Kidney (tissue), 14 donors: Measurements from ENCODE around the gene ITIH1. TPM values are rescaled to one million over a fixed set of nuclear protein-coding genes. Genes with fewer than 3 reads are reported as not detected.

ENCODE experiments used
- DNase-seq, 5 donors: peaks; one replicate each; pipeline ENCODE4 v3.0.0-alpha.2; 2013 to 2020
- FAIRE-seq: peaks from 2 replicates; lab custom pipeline; 2012; peaks lifted over from hg19 to GRCh38; lab: Jason Lieb, UNC
- H3K27ac ChIP-seq, 2 donors: one replicate each; pipeline ENCODE4 v1.7.0; 2013; ENCODE audit warnings: low read depth in 2 of 2, low read length in 2 of 2, inconsistent platforms in 1 of 2
- H3K27me3 ChIP-seq: one replicate; pipeline ENCODE4 v1.7.1; 2013; ENCODE audit warnings: low read length, inconsistent platforms; ENCODE audit not compliant: control insufficient read depth, insufficient read depth
- H3K36me3 ChIP-seq, 3 donors: one replicate each; pipeline versions ENCODE4 v1.7.0 to v1.7.1; 2013; ENCODE audit warnings: low read length in 3 of 3, control low read depth in 1 of 3, inconsistent platforms in 1 of 3; ENCODE audit not compliant: insufficient read depth in 3 of 3, control insufficient read depth in 2 of 3
- H3K4me1 ChIP-seq, 3 donors: one replicate each; pipeline versions ENCODE4 v1.7.0 to v1.7.1; 2013; ENCODE audit warnings: low read length in 3 of 3, inconsistent platforms in 1 of 3, low read depth in 1 of 3; ENCODE audit not compliant: control insufficient read depth in 2 of 3, insufficient read depth in 2 of 3
- H3K4me3 ChIP-seq, 3 donors: one replicate each; pipeline versions ENCODE4 v1.7.0 to v1.8.1; 2013; ENCODE audit warnings: low read length in 3 of 3, control low read depth in 1 of 3, inconsistent platforms in 1 of 3
- H3K9ac ChIP-seq, 3 donors: one replicate each; pipeline versions ENCODE4 v1.7.0 to v1.7.1; 2013; ENCODE audit warnings: low read length in 3 of 3, control low read depth in 1 of 3, inconsistent platforms in 1 of 3
- H3K9me3 ChIP-seq, 3 donors: one replicate each; pipeline versions ENCODE4 v1.7.0 to v1.7.1; 2013; ENCODE audit warnings: low read length in 3 of 3, control low read depth in 1 of 3, inconsistent platforms in 1 of 3; ENCODE audit not compliant: control insufficient read depth in 2 of 3, insufficient read depth in 1 of 3
- intact Hi-C: fragments of 100-400 bp; cut with DNase I; formaldehyde crosslinking; loops from one replicate; pipeline ENCODE4 v1.11.1; 2022
- polyA plus RNA-seq: library from polyadenylated mRNA; stranded (reverse); fragments of 350-450 nt; fragmentation: Illumina TruSeq; extraction: RNeasy Lipid Tissue Mini Kit (QIAGEN cat#74804); gene quantifications from one replicate; pipeline ENCODE4 v1.2.3, GENCODE V29; 2014; ENCODE audit warnings: low read depth, low replicate concordance; ENCODE audit not compliant: insufficient read depth
- total RNA-seq: library from RNA; stranded (reverse); fragmentation: NEBNext Ultra II Directional; extraction: Animal tissue kit (Norgen Biotek cat#: 25700); gene quantifications from one replicate; pipeline ENCODE4 v1.2.1, GENCODE V29; 2021
- TF ChIP-seq, protein P1 (sequence below): IDR thresholded peaks from 3 replicates; pipeline ENCODE4 v1.5.1; 2012; ENCODE audit warnings: mild to moderate bottlenecking, moderate library complexity, borderline replicate concordance; ENCODE audit not compliant: insufficient read depth; ENCODE audit errors: extremely low read depth
- donor health status: control.
- donor health status: control.
- donor health status: control.
- donor health status: control.
- donor health status: control.
- donor health status: DM: yes; HTN: yes; CAD: no.
- donor health status: Normal renal cell carcinoma (clear cell type).

The ITIH1 gene
- total and polyA plus RNA-seq, 2 donors from 2014 or later: 0.22 TPM; not detected in 1

DNA sequence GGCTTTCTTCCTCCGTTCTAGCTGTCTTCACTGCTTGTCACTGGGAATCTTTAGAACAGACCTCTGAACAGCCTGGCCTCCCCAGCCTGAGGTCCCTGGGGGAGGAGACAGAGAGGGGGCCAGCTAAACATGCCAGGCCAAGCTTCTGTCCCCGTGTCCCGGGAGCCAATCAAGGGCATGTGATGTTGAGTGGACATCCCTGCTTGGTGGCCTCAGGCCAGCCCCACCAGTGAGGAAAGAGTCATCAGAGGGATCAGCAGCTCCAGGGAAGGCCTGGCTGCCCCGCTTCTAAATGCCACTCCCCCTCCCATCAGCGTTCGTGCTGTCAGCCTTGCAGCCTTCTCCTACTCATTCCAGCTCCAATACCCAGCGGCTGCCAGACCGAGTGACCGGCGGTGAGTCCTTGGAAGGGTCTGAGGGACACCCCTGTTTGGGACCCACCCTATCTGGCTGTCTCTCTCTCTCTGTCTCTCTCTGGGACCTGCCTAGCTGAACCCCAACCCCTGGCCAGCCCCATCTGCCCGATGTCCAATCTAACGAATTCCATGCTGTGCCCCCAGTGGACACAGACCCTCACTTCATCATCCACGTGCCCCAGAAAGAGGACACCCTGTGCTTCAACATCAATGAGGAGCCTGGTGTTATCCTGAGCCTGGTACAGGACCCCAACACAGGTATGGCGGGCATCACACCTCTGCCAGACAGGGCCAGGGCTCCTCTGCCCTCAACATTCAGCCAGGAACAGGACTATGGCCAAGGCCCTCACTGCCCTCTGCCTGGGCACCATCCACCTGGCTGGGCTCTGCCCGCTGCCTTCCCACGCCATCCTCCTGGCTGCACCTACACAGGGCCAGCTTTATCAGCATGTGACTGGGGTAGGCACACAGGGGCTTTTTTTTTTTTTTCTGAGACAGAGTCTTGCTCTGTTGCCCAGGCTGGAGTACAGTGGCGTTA is 10.6 kb downstream of the ITIH1 start:
- Histone ChIP-seq H3K9me3 (no peaks in the 10 kb centered on the region), H3K9ac (no peak overlapping the region), H3K27me3 (no peaks in the 10 kb centered on the region), H3K4me3 (no peak overlapping the region), H3K4me1 (no peaks in the 10 kb centered on the region), H3K36me3 (no peaks in the 10 kb centered on the region), H3K27ac (no peak overlapping the region)
- TF ChIP-seq, protein P1, sequence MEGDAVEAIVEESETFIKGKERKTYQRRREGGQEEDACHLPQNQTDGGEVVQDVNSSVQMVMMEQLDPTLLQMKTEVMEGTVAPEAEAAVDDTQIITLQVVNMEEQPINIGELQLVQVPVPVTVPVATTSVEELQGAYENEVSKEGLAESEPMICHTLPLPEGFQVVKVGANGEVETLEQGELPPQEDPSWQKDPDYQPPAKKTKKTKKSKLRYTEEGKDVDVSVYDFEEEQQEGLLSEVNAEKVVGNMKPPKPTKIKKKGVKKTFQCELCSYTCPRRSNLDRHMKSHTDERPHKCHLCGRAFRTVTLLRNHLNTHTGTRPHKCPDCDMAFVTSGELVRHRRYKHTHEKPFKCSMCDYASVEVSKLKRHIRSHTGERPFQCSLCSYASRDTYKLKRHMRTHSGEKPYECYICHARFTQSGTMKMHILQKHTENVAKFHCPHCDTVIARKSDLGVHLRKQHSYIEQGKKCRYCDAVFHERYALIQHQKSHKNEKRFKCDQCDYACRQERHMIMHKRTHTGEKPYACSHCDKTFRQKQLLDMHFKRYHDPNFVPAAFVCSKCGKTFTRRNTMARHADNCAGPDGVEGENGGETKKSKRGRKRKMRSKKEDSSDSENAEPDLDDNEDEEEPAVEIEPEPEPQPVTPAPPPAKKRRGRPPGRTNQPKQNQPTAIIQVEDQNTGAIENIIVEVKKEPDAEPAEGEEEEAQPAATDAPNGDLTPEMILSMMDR: no peak
- DNase-seq (peak in 2 of 5 donors; percentile 7 to 67), FAIRE-seq (no peak)
- intact Hi-C loops: no loop called here

DNA sequence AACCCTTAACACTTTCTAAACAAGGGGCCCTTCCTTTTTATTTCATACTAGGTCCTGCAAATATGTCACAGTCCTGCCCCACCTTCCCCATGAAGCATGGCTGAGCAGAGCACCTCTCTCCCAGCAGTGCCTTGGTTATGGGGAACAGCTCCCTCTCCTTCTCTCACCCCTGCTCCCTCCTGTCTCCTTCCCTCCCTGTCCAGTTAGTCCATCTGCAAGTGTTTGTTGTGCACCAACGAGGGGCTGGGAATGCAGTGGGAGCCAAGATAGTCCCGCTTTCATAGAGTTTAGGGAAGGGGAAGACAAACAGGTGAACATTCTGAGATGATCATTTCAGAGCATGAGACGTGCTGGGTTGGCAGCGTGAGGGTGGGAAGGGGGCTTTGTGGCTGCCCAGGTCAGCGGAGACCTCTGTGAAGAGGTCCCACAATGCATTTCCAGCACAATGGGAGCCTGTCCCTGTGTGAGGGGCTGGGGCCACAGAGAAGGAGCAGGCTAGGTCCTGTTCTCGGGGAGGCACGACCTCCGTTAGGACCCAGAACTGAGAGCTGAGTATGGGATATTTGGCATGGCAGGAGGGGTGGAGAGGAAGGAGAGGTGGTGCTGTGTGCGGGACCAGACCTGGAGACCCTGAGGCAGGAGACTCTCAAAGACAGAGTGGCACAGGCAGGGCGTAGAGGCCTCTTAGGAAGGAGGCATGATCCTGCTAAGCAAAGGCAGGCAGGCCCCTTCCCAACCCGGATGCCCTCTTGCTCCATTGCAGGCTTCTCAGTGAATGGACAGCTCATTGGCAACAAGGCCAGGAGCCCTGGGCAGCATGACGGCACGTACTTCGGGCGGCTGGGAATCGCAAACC is 11.7 kb downstream of the ITIH1 start:
- TF ChIP-seq, protein P1: no peak
- Histone ChIP-seq H3K27ac (no peak overlapping the region), H3K4me3 (no peak overlapping the region), H3K9ac (no peak overlapping the region), H3K36me3 (no peaks in the 10 kb centered on the region), H3K9me3 (no peaks in the 10 kb centered on the region), H3K4me1 (no peaks in the 10 kb centered on the region), H3K27me3 (no peaks in the 10 kb centered on the region)
- DNase-seq (peak in 1 of 5 donors; percentile 46), FAIRE-seq (no peak)
- intact Hi-C loops: no loop called here

DNA sequence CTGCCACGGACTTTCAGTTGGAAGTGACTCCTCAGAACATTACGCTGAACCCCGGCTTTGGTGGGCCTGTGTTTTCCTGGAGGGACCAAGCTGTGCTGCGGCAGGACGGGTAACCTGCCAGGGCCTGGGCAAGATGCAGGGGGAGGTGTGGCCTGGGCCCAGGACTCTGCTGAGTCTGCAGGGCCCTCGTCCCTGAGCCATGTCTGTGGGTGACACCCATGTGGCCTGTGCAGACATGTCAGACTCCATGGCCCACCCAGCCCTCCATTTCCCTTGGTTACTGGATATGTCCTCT is 12.3 kb downstream of the ITIH1 start:
- intact Hi-C loops: no loop called here
- H3K9me3 ChIP-seq: no peaks in the 10 kb centered on the region
- no peak overlapping the region for H3K4me3 ChIP-seq
- FAIRE-seq: no peak
- H3K27me3 ChIP-seq: no peaks in the 10 kb centered on the region
- H3K4me1 ChIP-seq: no peaks in the 10 kb centered on the region
- no peak overlapping the region for H3K9ac ChIP-seq
- DNase-seq: peak in 1 of 5 donors; percentile 60
- TF ChIP-seq, protein P1: no peak
- H3K36me3 ChIP-seq: no peaks in the 10 kb centered on the region
- no peak overlapping the region for H3K27ac ChIP-seq
